ENCODE data around the gene NEK9. TPM values are rescaled to one million over a fixed set of nuclear protein-coding genes. Genes with fewer than 3 reads are reported as not detected.

The NEK9 gene
- total and polyA plus RNA-seq, 4 donors, result 13.4 to 46.0 (median 29.8) TPM

- Histone ChIP-seq H3K27me3 (ENCODE audit: control insufficient read depth in 4 of 4, insufficient read depth in 4 of 4, low read length in 3 of 4) (no peaks in the 10 kb centered on the region), H3K9ac (ENCODE audit: low read depth in 1 of 2, low read length in 2 of 2) (no peak overlapping the region), H3K9me3 (ENCODE audit: control insufficient read depth in 4 of 4, low read length in 3 of 4) (no peaks in the 10 kb centered on the region), H3K4me3 (ENCODE audit: low read depth in 1 of 3, low read length in 3 of 3) (no peak overlapping the region), H3K36me3 (ENCODE audit: control insufficient read depth in 4 of 4, insufficient read depth in 3 of 4, low read depth in 1 of 4, low read length in 3 of 4) (peaks cover 7 to 72% (median 61%) of the 10 kb centered on the region in 4 donors), H3K27ac (ENCODE audit: low read depth in 1 of 2, low read length in 2 of 2) (no peak overlapping the region), H3K4me1 (ENCODE audit: control insufficient read depth in 4 of 4, insufficient read depth in 4 of 4, low read length in 3 of 4) (no peaks in the 10 kb centered on the region)
- TF ChIP-seq CTCF (IDR thresholded peaks at IDR 0.05; ENCODE audit: low read depth, low read length, missing input control) (no peak), MAX (IDR thresholded peaks at IDR 0.05) (no peak), NR2F2 (IDR thresholded peaks at IDR 0.05) (no peak), TAF1 (conservative IDR thresholded peaks at IDR 0.05) (no peak), FOXA2 (IDR thresholded peaks at IDR 0.05) (no peak), YY1 (IDR thresholded peaks at IDR 0.05) (no peak), HNF4G (IDR thresholded peaks at IDR 0.05) (no peak), ATF3 (IDR thresholded peaks at IDR 0.05) (no peak), REST (IDR thresholded peaks at IDR 0.05) (no peak), SP1 (IDR thresholded peaks at IDR 0.05) (no peak)
- no peak for DNase-seq (ENCODE audit: low spot score)
These were observed 28.6 kb downstream of the NEK9 start for GRCh38 chr14:75098212-75098611.

DNA sequence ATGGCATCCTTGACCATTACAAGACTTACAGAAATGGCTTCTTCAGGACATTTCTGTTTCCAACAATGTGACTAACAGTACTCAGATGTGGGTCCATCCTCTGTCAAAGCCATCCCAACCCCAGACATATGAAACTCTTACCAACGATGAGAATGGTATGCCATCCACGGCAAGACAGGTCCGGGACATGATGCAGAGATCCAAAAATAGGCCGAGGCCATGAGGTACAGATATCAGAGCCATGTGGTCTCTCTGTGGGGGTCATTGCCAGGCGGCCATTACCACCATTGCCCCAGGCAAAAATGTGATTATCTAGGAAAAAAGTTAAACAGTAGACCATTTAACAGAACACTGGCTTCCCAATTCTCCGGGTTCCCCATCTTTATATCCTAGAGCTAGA is 29.9 kb downstream of the NEK9 start:
- TF ChIP-seq RXRA (IDR thresholded peaks at IDR 0.05) (no peak), SP1 (IDR thresholded peaks at IDR 0.05) (no peak), CTCF (IDR thresholded peaks at IDR 0.05; ENCODE audit: low read depth, low read length, missing input control) (no peak), ATF3 (IDR thresholded peaks at IDR 0.05) (no peak), NR2F2 (IDR thresholded peaks at IDR 0.05) (no peak), REST (IDR thresholded peaks at IDR 0.05) (no peak), EGR1 (IDR thresholded peaks at IDR 0.05; ENCODE audit: low read depth in 2 of 2) (no peak), FOXA1 (IDR thresholded peaks at IDR 0.05) (no peak), TAF1 (conservative IDR thresholded peaks at IDR 0.05) (no peak), GABPA (IDR thresholded peaks at IDR 0.05 in 1 of 2, conservative IDR thresholded peaks at IDR 0.05 in 1 of 2) (no peak), HNF4A (conservative IDR thresholded peaks at IDR 0.05) (no peak), HNF4G (IDR thresholded peaks at IDR 0.05) (no peak), MAX (IDR thresholded peaks at IDR 0.05) (no peak), JUND (IDR thresholded peaks at IDR 0.05) (no peak)
- TF ChIP-seq, protein P1, sequence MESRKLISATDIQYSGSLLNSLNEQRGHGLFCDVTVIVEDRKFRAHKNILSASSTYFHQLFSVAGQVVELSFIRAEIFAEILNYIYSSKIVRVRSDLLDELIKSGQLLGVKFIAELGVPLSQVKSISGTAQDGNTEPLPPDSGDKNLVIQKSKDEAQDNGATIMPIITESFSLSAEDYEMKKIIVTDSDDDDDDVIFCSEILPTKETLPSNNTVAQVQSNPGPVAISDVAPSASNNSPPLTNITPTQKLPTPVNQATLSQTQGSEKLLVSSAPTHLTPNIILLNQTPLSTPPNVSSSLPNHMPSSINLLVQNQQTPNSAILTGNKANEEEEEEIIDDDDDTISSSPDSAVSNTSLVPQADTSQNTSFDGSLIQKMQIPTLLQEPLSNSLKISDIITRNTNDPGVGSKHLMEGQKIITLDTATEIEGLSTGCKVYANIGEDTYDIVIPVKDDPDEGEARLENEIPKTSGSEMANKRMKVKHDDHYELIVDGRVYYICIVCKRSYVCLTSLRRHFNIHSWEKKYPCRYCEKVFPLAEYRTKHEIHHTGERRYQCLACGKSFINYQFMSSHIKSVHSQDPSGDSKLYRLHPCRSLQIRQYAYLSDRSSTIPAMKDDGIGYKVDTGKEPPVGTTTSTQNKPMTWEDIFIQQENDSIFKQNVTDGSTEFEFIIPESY (IDR thresholded peaks at IDR 0.05), result no peak
- DNase-seq (ENCODE audit: low spot score), result no peak
- 90% methylated on average over 6 of the region's 6 CpGs for WGBS

More for the DNA sequence above, 29.9 kb downstream of the NEK9 start:
- H3K27me3 ChIP-seq (ENCODE audit: control insufficient read depth in 4 of 4, insufficient read depth in 4 of 4, low read length in 3 of 4), result no peaks in the 10 kb centered on the region
- H3K4me3 ChIP-seq (ENCODE audit: low read depth in 1 of 3, low read length in 3 of 3), result no peak overlapping the region
- peaks cover 5 to 77% (median 63%) of the 10 kb centered on the region in 4 donors for H3K36me3 ChIP-seq (ENCODE audit: control insufficient read depth in 4 of 4, insufficient read depth in 3 of 4, low read depth in 1 of 4, low read length in 3 of 4)
- no peaks in the 10 kb centered on the region for H3K9me3 ChIP-seq (ENCODE audit: control insufficient read depth in 4 of 4, low read length in 3 of 4)
- no peak overlapping the region for H3K27ac ChIP-seq (ENCODE audit: low read depth in 1 of 2, low read length in 2 of 2)
- H3K9ac ChIP-seq (ENCODE audit: low read depth in 1 of 2, low read length in 2 of 2), result no peak overlapping the region
- H3K4me1 ChIP-seq (ENCODE audit: control insufficient read depth in 4 of 4, insufficient read depth in 4 of 4, low read length in 3 of 4), result no peaks in the 10 kb centered on the region
